ENCODE data around the gene ALK.

Gene ALK

DNA sequence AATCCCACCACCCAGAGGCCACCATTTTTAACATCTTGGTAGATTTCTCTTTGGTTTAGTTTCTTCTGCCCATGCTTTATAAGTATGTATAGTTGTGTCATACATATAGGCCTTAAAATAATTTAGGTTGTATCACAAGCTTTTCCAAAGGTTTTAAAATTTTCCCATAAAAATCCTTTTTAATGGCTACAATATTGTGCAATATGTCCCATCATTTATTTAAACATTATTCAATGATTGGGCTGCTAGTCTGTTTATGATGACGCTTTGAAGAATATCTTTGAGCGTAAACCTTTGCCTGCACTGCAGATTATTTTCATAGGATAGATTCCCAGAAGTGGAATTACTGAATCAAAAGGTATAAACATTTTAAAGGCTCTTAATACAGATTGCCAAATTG, 588.8 kb downstream of the ALK start:
- no peak overlapping the region for H3K4me3 ChIP-seq (ENCODE audit: low read length)
- no peak overlapping the region for H3K9ac ChIP-seq (ENCODE audit: low read length)
- no peaks in the 10 kb centered on the region for H3K4me1 ChIP-seq (ENCODE audit: control insufficient read depth, insufficient read depth, low read length)
- H3K9me3 ChIP-seq (ENCODE audit: control insufficient read depth, low read length) = no peaks in the 10 kb centered on the region
- no peaks in the 10 kb centered on the region for H3K36me3 ChIP-seq (ENCODE audit: control insufficient read depth, insufficient read depth, low read length, severe bottlenecking)
- H3K27me3 ChIP-seq (replicated peaks; ENCODE audit: control insufficient read depth, insufficient read depth, low read length) = peaks cover 7% of the 10 kb centered on the region
- DNase-seq (ENCODE audit: low read depth) = no peak

GRCh38 chr2:29329899-29330298, 591.5 kb downstream of the ALK start:
- Histone ChIP-seq H3K36me3 (ENCODE audit: control insufficient read depth, insufficient read depth, low read length, severe bottlenecking) (no peaks in the 10 kb centered on the region), H3K4me3 (ENCODE audit: low read length) (no peak overlapping the region), H3K9me3 (ENCODE audit: control insufficient read depth, low read length) (no peaks in the 10 kb centered on the region), H3K9ac (ENCODE audit: low read length) (no peak overlapping the region), H3K27me3 (replicated peaks; ENCODE audit: control insufficient read depth, insufficient read depth, low read length) (peaks cover 2% of the 10 kb centered on the region), H3K4me1 (ENCODE audit: control insufficient read depth, insufficient read depth, low read length) (no peaks in the 10 kb centered on the region)
- DNase-seq (ENCODE audit: low read depth) = no peak

DNA sequence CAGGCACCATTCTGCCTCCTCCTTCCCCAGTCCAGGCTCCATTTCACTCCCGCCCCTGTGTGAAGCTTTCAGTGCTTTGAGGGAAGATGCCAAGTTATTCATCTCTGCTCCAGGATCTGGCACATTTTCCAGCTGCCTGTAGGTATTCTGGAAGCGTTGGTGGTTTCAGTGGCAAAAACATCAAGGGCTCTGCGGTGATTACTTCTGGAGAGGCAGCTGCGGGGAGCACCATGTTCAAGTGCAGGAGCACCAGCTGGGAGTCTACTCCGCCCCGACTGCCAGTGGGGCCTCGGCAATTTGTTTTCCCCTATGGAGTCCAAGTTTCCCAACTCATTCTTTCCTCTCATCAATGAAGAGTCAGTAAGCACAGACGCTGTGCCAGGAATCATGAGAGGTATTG, 594.5 kb downstream of the ALK start:
- Histone ChIP-seq H3K27me3 (replicated peaks; ENCODE audit: control insufficient read depth, insufficient read depth, low read length) (no peaks in the 10 kb centered on the region), H3K9me3 (ENCODE audit: control insufficient read depth, low read length) (no peaks in the 10 kb centered on the region), H3K4me1 (ENCODE audit: control insufficient read depth, insufficient read depth, low read length) (peaks cover 17% of the 10 kb centered on the region), H3K4me3 (ENCODE audit: low read length) (no peak overlapping the region), H3K9ac (ENCODE audit: low read length) (no peak overlapping the region), H3K36me3 (ENCODE audit: control insufficient read depth, insufficient read depth, low read length, severe bottlenecking) (no peaks in the 10 kb centered on the region)
- DNase-seq (ENCODE audit: low read depth) = no peak

GRCh38 chr2:29325544-29325943, 595.8 kb downstream of the ALK start:
- Histone ChIP-seq H3K27me3 (replicated peaks; ENCODE audit: control insufficient read depth, insufficient read depth, low read length) (no peaks in the 10 kb centered on the region), H3K4me1 (ENCODE audit: control insufficient read depth, insufficient read depth, low read length) (peaks cover 20% of the 10 kb centered on the region), H3K9me3 (ENCODE audit: control insufficient read depth, low read length) (no peaks in the 10 kb centered on the region), H3K36me3 (ENCODE audit: control insufficient read depth, insufficient read depth, low read length, severe bottlenecking) (no peaks in the 10 kb centered on the region), H3K4me3 (ENCODE audit: low read length) (no peak overlapping the region), H3K9ac (ENCODE audit: low read length) (no peak overlapping the region)
- no peak for DNase-seq (ENCODE audit: low read depth)

DNA sequence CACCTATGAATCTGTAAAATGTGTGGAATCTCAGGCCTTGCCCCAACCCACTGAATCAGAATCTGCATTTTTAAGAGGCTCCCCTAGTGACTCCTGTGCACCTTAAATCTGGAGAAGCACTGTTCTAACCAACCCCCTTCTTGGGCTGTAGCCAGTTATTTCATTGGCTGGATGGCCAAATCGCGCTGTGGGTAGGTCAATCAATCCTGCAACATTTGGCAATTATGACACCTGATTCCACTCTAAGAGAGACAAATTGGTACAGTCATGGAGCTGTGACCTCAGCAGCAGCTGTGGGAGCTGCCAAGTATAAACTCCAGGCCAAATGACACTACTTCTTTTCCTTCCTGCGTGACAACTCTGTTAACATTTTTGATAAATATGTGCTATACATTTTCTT, 597.4 kb downstream of the ALK start:
- H3K27me3 ChIP-seq (replicated peaks; ENCODE audit: control insufficient read depth, insufficient read depth, low read length) = no peaks in the 10 kb centered on the region
- H3K9me3 ChIP-seq (ENCODE audit: control insufficient read depth, low read length) = no peaks in the 10 kb centered on the region
- DNase-seq (ENCODE audit: low read depth) = peak; percentile 5
- H3K4me1 ChIP-seq (ENCODE audit: control insufficient read depth, insufficient read depth, low read length) = peaks cover 20% of the 10 kb centered on the region
- H3K9ac ChIP-seq (ENCODE audit: low read length) = no peak overlapping the region
- H3K4me3 ChIP-seq (ENCODE audit: low read length) = no peak overlapping the region
- no peaks in the 10 kb centered on the region for H3K36me3 ChIP-seq (ENCODE audit: control insufficient read depth, insufficient read depth, low read length, severe bottlenecking)

GRCh38 chr2:29323301-29323700, 598.1 kb downstream of the ALK start:
- no peak for DNase-seq (ENCODE audit: low read depth)
- H3K4me1 ChIP-seq (ENCODE audit: control insufficient read depth, insufficient read depth, low read length) = peaks cover 20% of the 10 kb centered on the region
- H3K9me3 ChIP-seq (ENCODE audit: control insufficient read depth, low read length) = no peaks in the 10 kb centered on the region
- no peaks in the 10 kb centered on the region for H3K36me3 ChIP-seq (ENCODE audit: control insufficient read depth, insufficient read depth, low read length, severe bottlenecking)
- no peaks in the 10 kb centered on the region for H3K27me3 ChIP-seq (replicated peaks; ENCODE audit: control insufficient read depth, insufficient read depth, low read length)
- H3K9ac ChIP-seq (ENCODE audit: low read length) = no peak overlapping the region
- H3K4me3 ChIP-seq (ENCODE audit: low read length) = no peak overlapping the region

- Histone ChIP-seq H3K9me3 (ENCODE audit: control insufficient read depth, low read length) (no peaks in the 10 kb centered on the region), H3K36me3 (ENCODE audit: control insufficient read depth, insufficient read depth, low read length, severe bottlenecking) (no peaks in the 10 kb centered on the region), H3K27me3 (replicated peaks; ENCODE audit: control insufficient read depth, insufficient read depth, low read length) (no peaks in the 10 kb centered on the region), H3K9ac (ENCODE audit: low read length) (no peak overlapping the region), H3K4me3 (ENCODE audit: low read length) (no peak overlapping the region), H3K4me1 (ENCODE audit: control insufficient read depth, insufficient read depth, low read length) (peaks cover 26% of the 10 kb centered on the region)
- DNase-seq (ENCODE audit: low read depth) = peak; percentile 13
Measured at GRCh38 chr2:29322011-29322410, 599.4 kb downstream of the ALK start.

- Histone ChIP-seq H3K9me3 (ENCODE audit: control insufficient read depth, low read length) (no peaks in the 10 kb centered on the region), H3K27me3 (replicated peaks; ENCODE audit: control insufficient read depth, insufficient read depth, low read length) (no peaks in the 10 kb centered on the region), H3K4me3 (ENCODE audit: low read length) (no peak overlapping the region), H3K9ac (ENCODE audit: low read length) (no peak overlapping the region), H3K36me3 (ENCODE audit: control insufficient read depth, insufficient read depth, low read length, severe bottlenecking) (no peaks in the 10 kb centered on the region), H3K4me1 (ENCODE audit: control insufficient read depth, insufficient read depth, low read length) (peaks cover 15% of the 10 kb centered on the region)
- DNase-seq (ENCODE audit: low read depth) = peak; percentile 74
Measured at GRCh38 chr2:29317801-29318485, 603.4 kb downstream of the ALK start.

DNA sequence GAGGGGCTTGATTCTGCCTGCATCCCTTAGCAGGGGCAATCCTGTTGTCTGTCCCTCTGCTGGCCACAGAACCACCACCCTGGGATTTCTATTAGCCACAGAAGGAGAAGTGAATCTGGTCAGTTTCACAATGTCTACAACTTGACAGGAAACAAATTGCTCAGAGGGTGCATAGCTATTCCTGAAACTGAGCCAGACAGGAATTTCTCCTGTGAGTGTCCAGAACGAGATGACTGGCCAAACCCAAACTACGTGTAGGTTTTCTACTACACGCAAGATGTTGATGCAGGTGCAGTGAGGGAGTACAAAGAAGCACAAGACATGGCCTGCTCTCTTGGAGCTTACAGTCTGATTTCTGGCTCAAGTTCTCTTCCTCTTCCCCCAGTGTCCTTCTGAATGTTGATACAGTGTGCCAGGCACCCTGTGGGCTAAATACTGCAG, 604.3 kb downstream of the ALK start:
- H3K4me3 ChIP-seq (ENCODE audit: low read length) = no peak overlapping the region
- H3K27me3 ChIP-seq (replicated peaks; ENCODE audit: control insufficient read depth, insufficient read depth, low read length) = peaks cover 7% of the 10 kb centered on the region
- peaks cover 15% of the 10 kb centered on the region for H3K4me1 ChIP-seq (ENCODE audit: control insufficient read depth, insufficient read depth, low read length)
- no peaks in the 10 kb centered on the region for H3K9me3 ChIP-seq (ENCODE audit: control insufficient read depth, low read length)
- H3K9ac ChIP-seq (ENCODE audit: low read length) = no peak overlapping the region
- no peaks in the 10 kb centered on the region for H3K36me3 ChIP-seq (ENCODE audit: control insufficient read depth, insufficient read depth, low read length, severe bottlenecking)
- DNase-seq (ENCODE audit: low read depth) = peak; percentile 85

- Histone ChIP-seq H3K4me3 (ENCODE audit: low read length) (peak overlapping the region; percentile 12), H3K36me3 (ENCODE audit: control insufficient read depth, insufficient read depth, low read length, severe bottlenecking) (no peaks in the 10 kb centered on the region), H3K27me3 (replicated peaks; ENCODE audit: control insufficient read depth, insufficient read depth, low read length) (peaks cover 10% of the 10 kb centered on the region), H3K4me1 (ENCODE audit: control insufficient read depth, insufficient read depth, low read length) (peaks cover 11% of the 10 kb centered on the region), H3K9me3 (ENCODE audit: control insufficient read depth, low read length) (no peaks in the 10 kb centered on the region), H3K9ac (ENCODE audit: low read length) (no peak overlapping the region)
- DNase-seq (ENCODE audit: low read depth) = no peak
Measured at GRCh38 chr2:29314816-29315571, 606.4 kb downstream of the ALK start.

DNA sequence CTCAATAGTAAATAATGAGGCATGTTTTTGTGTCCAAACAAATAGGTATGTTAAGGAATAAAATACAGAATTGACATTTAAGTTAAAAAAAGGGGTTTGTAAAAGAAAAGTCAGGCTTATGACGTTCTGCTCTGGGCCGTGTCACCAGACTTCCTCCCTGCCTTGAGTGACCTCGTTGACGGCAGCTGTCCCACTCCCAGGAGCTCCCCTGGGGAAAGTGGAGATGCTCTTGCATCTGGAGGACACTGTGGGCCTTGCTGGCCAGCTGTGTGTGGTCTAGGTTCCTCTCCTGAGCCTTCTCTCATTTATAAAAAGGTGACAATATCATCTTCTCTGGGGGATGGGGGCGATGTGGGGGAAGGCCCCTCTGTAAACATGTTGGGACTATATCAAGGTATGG, 609.9 kb downstream of the ALK start:
- Histone ChIP-seq H3K4me3 (ENCODE audit: low read length) (no peak overlapping the region), H3K36me3 (ENCODE audit: control insufficient read depth, insufficient read depth, low read length, severe bottlenecking) (no peaks in the 10 kb centered on the region), H3K9ac (ENCODE audit: low read length) (no peak overlapping the region), H3K9me3 (ENCODE audit: control insufficient read depth, low read length) (no peaks in the 10 kb centered on the region), H3K27me3 (replicated peaks; ENCODE audit: control insufficient read depth, insufficient read depth, low read length) (peaks cover 10% of the 10 kb centered on the region), H3K4me1 (ENCODE audit: control insufficient read depth, insufficient read depth, low read length) (peaks cover under 1% of the 10 kb centered on the region)
- no peak for DNase-seq (ENCODE audit: low read depth)

Measured in adipocyte (in vitro differentiated cells).